ENCODE data around the gene IGSF23.
"Not testable (repeated sequence)": the region's sequence is repeated elsewhere in the genome, so short reads cannot be mapped to it uniquely, and the experiment has no call there.

IGSF23 gene

DNA sequence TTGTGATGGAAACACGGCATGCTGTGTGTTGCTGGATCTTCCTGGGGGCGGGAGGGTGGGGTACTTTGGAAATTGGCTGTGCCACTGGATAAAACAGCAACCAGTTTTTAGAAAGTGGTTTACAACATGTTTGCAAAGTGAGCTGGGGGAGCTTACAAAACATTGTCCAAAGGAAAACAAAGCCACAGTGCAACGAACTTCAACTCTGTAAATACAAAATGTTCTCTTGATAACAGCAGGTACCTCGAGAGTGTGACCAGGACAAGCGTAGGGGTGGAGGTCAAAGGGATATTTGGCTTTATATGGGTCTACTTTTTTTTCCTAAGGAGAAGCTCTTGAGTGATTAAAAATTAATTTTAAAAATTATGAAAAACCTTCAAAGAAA is 2.5 kb downstream of the IGSF23 start:
- no peak for DNase-seq

GRCh38 chr19:44617110-44617880 is 3.9 kb downstream of the IGSF23 start:
- no peak for DNase-seq

- DNase-seq = no peak
Observed at GRCh38 chr19:44618640-44619357, 5.4 kb downstream of the IGSF23 start.

DNA sequence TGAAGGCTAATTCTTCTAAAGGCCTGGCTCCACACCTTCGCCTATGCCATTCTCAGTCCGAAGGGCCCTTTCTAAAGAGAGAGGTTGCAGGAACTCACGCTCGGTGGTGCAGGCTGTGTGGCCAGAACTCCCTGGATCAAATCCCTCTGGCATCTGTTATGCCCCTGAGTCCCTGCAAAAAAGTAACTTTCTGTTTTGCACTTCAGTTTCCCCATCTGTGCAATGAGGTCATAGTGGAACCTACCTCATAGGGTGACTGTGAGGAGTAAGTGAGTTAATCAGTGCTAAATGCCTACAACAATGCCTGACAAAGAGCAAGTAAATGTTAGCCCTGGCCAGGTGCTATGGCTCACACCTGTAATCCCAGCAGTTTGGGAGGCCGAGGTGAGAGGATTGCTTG is 7.3 kb downstream of the IGSF23 start:
- no peak for DNase-seq

- DNase-seq = no peak
Observed at GRCh38 chr19:44621367-44621766, 8.0 kb downstream of the IGSF23 start.

GRCh38 chr19:44623080-44623479 is 9.7 kb downstream of the IGSF23 start:
- DNase-seq = no peak

DNA sequence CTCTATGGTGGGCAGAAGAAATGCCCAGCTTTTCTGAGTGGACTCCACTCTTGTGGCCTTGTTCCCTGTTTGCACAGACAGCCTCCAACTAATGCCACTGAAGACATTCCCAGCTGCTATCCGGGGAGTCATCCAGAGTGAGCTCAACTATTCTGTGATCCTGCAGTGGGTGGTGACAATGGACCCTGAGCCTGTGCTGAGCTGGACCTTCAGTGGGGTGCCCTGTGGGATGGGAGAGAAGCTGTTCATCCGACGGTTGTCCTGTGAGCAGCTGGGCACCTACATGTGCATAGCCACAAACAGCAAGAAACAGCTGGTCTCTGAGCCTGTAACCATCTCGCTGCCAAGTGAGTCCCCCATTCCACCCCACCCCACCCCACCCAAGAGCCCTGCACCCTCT is 10.3 kb downstream of the IGSF23 start:
- DNase-seq = no peak

GRCh38 chr19:44624840-44625354 is 11.5 kb downstream of the IGSF23 start:
- no peak for DNase-seq

GRCh38 chr19:44625637-44626036 is 12.3 kb downstream of the IGSF23 start:
- not testable (repeated sequence) for DNase-seq

DNA sequence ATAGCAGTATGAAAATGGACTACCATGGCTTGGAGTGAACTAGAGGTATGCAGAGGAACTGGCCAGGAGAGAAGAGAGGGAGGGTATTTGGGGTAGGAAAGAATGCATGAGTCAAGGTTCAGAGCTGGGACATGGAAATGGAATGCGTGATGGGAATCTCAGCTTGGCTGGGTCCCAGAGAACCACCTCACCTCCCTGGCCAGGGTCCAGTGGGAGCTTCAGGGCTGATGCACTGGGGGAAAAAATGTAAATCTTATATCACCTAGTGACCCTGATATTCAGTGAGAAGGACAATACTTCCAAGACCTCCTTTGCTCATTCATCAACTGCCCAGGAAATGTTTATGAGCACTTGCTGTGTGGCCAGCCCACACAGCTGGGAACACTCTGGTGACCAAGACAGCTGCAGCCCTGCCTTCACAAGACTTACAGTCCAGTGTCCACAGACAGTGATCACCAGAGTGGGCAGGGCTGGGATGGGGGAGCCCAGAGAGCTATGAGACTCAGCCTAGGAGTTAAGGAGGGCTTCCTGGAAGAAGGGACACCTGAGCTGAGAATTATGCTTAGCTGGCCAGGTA is 12.8 kb downstream of the IGSF23 start:
- no peak for DNase-seq

GRCh38 chr19:44627631-44628030 is 14.3 kb downstream of the IGSF23 start:
- no peak for DNase-seq

GRCh38 chr19:44628793-44629192 is 15.4 kb downstream of the IGSF23 start:
- DNase-seq = no peak

DNA sequence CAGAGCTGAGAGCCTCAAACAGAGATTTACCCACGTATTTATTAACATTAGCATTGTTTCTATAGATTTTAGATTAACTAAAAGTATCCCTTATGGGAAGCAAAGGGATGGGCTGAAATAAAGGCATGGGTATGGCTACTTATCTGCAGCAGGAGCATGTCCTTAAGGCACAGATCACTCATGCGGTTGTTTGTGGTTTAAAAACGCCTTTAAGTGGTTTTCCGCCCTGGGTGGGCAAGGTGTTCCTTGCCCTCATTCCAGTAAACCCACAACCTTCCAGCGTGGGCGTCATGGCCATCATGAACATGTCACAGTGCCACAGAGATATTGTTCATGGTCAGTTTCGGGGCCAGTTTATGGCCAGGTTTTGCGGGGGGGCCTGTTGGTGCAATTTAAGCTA is 18.2 kb downstream of the IGSF23 start:
- not testable (repeated sequence) for DNase-seq

- DNase-seq = not testable (repeated sequence)
Observed at GRCh38 chr19:44634058-44634457, 20.7 kb downstream of the IGSF23 start.

GRCh38 chr19:44634785-44635184 is 21.4 kb downstream of the IGSF23 start:
- no peak for DNase-seq

DNA sequence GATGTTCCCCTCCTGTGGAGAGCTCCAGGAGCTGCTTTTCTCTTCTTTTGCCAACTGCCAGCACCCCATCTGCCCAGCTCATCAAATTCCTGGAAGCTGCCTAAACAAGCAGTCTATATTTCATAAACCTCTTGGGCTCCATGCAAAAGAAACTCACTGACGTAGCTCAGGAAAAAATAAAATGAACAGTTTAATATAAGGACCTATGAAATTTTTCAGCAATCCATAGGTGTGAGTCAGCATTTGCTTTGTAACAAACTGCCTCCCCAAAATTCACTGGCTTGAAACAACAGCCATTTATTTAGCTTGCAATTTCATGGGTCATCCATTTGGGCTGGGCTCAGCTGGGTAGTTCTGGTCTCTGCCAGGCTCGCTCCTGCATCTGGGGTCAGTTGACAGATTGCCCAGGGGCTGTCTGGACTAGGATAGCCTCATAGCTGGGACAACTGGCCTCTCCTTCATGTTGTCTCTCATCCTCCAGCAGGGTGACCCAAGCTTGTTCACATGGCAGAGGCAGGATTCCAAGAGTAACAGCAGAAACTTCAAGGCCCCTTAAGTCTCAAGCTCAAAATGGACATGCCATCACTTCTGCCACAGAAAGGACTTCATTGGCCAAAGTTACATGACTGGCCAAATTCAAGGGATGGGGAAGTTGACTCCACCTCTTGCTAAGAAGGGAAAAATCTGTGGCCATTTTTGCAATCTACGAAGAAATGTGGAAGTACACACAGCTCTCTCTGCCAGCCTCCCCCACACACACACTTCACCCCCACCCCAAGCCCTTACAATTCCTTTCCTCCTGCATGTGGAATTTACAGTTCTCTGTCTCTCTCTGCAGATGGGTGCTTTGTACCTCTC is 22.4 kb downstream of the IGSF23 start:
- no peak for DNase-seq

DNA sequence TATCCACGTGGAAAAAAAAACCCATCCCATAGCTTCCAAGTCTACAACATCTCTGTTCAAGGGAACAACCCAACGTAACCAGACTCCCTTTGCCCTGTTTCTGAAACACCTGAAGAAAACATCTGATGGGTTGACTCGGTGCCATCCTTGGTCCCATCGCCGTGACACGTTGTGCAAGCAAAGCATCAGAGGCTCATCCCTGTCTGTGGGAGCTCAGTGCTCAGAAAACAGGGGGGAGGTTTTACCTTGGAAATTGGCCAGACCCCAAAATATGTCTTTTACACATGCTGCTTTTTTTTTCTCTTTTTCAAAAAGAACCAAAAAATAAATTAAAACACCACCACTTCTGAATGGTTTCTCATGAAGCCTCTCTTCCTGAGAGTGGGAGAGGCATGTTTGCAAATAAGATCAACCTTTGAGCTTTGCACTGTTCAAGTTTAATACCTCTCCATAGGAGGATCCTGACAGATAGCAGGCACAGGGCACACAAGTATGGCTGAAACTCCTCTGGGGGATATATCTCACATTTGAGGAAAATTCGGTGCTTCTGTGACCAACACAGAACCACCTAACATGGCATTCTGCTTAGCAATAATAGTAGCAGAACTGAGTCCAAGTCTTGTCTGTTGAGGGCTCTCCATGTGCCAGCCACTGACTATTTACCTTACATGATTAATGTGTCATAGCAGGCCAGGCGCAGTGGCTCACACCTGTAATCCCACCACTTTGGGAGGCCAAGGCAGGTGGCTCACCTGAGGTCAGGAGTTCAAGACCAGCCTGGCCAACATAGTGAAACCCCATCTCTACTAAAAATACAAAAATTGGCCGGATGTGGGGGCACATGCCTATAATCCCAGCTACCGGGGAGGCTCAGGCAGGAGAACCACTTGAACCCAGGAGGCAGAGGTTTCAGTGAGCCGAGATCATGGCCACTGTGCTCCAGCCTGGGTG is 23.4 kb downstream of the IGSF23 start:
- DNase-seq = no peak

DNA sequence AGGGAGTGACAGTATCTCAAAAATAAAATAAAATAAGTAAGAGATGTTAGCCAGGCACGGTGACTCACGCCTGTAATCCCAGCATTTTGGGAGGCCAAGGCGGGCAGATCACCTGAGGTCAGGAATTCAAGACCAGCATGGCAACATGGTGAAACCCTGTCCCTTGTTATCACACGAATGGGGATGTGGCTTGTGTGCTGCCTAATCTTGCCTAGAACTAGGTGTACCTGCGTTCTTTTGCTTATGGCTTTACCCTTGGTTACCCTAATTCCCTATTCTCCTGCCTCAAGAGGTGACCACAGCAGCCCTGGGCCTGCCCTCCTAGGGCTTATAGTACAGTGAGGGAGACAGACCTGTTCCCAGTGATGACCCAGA is 24.0 kb downstream of the IGSF23 start:
- no peak for DNase-seq

GRCh38 chr19:44640518-44640917 is 27.2 kb downstream of the IGSF23 start:
- no peak for DNase-seq

- DNase-seq = no peak
Observed at GRCh38 chr19:44641501-44642265, 28.3 kb downstream of the IGSF23 start.

DNA sequence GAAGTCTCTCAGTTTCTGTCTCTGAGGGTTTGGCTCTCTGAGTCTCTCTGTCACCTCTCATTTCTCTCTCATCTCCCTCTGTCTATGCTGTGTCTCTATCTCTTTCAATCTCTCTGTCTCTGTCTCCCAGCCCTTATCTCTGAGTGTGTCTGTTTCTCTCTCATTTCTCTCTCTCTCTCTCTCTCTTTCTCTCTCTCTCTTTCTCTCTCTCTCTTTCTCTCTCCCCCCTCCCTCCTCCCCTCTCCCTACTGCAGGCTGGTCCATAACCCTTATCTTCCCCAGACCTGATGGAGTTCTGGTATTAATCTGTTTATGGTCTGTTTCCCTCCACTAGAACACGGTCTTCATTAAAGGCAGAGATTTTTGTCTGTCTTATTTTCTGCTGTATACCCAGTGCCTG is 29.0 kb downstream of the IGSF23 start:
- DNase-seq = no peak
